HPDE6-E6E7 (cell line): Measurements from ENCODE around the gene LENEP.

Source experiments
- DNase-seq: peaks from one replicate; pipeline ENCODE4 v3.0.0; 2011; ENCODE audit warnings: missing footprints; ENCODE audit errors: extremely low spot score

Gene LENEP

DNA sequence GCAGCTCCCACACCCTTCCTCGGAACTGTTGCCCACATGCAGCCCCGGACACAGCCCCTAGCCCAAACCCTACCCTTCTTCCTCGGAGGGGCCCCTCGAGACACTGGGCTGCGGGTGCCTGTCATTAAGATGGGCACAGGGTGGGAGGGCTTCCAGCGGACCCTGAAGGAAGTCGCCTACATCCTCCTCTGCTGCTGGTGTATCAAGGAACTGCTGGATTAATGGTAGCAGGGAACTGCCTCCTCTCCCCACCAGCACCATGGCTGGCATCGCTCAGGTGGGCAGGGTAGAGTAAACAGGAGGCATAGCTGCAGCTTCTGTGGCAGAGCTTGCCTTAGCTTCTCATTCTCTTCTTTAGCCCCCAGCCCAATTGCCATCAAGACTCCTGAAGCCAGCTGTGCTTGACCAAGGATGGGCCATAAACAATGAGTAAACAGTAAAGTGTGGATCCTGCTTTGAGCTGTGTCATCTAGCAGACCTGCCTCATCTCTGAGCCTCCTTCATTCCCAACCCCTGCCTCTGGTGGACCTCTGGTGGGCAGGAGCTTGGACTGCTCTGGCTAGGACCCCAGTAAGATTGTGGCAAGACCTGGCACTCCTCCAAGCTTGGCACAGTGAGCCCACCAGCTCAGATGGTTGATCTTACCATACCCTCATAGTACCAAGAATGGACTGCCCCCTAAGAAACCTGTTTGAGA, at the start of gene LENEP:
TSS of gene LENEP (plus strand) at position 15 of the 697 bp plus-strand sequence. CDS start at position 37, 22 bp downstream.
- DNase-seq = no peak

DNA sequence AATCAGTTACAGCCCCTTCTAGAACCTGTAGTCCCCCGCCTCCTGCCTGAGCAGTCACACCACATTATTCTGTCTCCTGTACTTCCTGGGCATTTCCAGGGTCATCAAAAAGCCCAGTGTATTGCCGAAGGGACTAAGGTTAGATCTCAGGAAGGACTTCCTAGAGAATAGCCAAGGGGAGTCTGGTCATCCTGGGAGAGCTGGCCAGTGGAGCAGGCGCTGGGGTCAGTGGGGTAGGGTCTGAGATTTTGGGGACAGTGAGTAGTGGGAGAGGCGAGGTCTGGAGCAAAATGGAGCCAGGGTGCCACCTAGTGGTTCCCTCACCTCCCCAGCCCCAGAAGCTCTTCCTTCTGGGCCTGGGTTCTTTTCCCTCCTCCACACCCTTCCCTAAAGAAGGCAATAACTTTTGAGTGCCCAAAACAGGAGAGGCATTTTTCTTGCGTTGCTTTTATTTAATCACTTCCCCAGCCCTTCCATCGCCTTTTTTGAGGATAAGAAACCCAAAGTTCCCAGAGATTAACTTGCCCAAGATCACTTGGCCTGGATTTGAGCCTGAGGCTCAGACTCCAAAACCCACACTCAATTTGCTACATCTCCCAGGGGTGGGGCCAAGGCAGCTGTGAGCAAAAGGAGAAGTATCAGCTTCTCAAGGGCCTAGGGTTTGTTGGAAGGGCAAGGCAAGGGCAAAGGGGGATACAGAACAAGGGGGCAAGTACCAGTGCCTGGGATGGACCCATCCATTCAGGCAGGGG, 49.6 kb upstream of the LENEP start:
- no peak for DNase-seq

DNA sequence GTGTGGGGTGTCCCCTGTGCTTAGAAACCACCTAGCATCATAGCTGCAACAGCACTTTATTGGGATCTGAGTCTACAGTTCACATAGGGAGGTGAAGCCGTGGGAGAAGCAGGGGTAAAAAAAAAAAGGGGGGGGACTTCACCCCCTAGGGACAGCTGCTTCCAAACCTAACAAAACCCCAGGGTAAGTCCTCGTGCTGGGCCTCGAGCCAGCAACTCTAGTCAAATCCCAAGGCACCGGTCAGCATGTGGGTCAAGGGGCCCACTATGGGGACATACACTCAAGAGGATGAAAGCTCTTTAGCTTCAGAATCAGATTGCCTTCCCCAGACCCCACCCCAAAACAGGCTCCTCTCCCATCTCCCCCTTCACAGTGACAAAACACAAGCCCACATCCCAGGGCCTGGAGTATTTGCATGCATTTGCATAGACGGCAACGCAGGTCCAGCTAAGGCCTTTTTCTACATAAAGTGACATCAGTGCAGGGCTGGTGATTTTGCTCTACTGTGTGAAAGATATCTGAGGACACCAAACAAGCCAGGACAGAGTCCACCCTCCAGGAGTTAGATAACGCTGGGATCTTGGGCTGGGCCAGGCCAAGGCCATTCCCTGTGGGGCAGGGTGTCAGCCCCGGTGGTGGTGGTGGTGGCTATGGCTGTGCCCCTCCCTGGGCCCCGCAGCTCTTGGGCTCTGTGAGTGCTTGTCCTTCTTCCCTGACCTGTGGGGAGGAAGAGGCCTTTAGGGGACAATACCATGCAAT, 48.8 kb upstream of the LENEP start:
- DNase-seq = no peak

GRCh38 chr1:154945160-154945961, 48.0 kb upstream of the LENEP start:
- DNase-seq = no peak

DNA sequence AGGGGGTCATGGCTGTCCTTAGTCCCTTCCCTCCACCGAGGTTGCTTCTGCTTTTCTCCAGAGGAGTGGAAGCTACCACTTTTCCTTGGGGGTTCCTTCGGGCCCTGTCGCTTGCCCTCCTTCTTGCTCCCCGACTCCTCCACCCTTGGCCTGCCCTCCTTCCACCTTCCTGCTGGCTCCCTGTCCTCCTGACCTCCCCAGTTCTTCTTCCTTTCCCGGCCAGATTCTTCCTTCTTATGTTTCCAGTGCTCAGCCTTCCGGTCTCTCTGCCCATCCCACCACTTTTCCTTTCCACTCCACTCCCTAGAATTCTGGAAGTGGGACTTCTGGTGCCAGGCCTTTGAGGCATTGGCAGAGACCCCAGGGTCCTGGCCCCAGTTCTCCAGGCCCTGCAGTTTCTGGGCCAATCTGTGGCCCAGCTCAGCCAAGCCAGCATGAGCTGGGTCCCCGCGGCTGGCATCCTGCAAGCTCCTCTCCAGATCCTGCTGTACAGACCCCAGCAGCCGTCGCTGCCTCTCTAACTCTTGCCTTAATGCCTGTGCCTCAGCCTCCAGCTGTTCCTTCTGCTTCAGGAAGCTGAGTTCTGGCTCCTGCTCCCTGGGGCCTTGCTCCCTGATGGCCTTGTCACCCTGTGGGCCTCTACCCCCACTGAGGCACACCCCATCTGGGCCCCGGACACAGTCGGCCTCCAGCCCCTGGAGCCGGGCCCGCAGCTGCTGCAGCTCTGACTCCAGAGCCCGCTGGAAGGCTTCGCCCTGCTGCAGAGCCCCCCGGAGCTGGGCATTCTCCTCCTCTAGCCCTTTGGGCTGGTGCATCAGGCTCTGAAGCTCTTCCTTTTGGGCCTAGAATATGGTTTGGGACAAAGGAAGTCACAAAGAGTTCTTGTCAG, 47.2 kb upstream of the LENEP start:
- no peak for DNase-seq

DNA sequence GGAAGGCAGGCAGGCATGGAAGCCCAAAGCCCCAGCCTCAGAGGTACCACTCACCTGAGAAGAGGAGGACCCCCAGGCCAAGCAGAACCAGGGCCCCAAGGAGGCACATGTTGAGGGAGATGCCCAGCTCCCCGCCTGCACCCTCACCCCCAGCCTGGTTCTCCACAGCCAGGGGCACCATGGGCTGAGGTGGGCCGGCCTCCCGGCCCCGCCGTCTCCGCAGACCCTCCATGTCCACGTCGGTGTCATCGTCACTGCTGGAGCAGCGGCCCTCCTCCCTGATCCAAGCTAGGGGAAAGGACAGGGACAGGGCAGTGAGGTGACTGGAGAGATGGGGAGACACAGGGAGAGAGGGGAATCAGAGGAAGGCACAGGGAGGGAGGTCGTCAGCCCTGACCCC, 45.3 kb upstream of the LENEP start:
- no peak for DNase-seq

- no peak for DNase-seq
Observed at GRCh38 chr1:154951901-154952657, 41.3 kb upstream of the LENEP start.

DNA sequence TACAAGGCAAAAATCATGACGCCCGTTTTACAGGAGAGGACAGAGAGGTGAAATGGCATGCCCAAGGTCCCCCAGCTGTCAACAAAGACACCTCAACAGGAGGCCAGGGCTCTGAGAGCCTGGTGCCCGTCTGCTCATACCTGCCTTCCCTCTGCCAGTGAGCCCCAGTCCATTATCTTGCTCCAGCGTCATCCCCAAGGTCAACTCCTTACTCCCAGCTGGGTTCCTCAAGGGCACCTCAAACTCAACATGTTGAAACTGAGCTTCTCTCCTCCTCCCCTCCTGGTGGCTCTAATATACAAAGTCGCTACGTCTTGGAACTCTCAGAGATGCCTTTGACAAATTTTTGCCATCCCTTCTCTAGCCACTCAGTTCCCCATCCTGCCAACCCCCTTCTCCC, 40.7 kb upstream of the LENEP start:
- no peak for DNase-seq

DNA sequence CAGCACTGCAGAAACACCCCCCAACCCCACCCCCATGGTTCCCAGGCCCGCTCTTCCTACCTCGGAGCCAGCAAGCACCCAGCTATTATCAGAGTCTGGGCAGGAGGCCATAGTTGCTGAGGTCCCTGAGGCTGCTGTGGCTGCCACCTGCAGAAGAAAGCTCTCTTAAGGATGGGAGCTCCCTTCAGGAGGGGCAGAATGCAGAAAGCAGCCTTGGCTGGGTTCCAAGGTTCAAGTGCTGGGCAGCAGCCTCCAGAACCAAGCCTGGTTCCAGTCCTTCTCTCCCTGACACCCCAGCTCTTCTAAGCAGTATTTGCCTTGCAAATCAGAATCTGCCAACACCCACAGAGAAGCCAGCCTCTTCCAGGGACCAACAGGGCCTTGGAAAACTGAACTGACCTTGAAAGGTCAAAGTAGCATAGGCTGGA, 39.8 kb upstream of the LENEP start:
- no peak for DNase-seq

DNA sequence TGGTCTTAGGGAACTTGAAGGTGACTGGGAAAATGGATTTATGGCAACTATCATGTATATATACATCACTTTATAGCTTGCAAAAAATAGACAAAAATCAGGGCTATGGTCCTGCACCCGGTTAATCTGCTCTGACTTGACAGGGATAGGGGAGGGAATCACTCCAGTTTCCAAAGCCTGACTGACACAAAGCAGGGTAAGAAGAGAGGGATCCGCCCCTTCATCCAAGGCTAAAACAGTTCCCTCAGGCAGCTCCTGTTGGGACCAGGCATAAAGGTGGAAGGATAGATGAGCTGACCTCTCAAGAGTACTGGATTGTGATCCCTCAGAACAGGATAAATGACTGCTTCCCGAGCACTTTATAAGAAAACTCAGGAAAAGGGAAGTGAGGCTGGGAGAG, 38.8 kb upstream of the LENEP start:
- DNase-seq = no peak

DNA sequence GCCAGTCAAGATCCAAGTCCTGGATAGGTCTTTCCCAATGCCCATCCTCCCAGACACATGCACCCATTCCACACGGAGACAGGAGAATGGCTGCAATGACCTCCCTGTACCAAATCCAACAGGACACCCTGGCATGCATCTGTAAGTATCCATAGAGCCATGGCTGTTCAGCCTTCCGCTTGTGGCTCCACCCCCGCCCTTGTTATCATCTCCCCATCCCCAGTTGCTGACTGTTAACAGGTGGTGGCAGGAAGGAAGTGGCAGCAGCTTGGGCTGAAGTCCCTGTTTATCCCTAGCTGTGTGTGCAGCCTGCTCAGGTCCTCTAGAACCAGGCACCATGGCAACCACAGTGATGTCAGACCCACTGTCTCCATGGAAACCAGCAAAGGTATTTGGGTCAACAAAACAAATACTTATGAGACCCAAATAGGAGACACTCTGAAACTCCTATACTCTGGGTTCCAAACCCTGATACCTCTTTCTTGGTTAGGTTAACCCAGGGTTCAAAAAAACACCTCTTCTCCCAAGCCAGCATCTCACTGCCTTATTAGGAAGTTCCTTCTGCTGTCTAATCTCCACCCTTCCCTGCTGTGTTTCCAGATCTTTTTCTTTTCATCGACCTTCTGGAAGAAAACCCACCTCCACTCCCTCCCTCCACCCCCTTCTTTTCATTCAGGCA, 38.2 kb upstream of the LENEP start:
- no peak for DNase-seq

DNA sequence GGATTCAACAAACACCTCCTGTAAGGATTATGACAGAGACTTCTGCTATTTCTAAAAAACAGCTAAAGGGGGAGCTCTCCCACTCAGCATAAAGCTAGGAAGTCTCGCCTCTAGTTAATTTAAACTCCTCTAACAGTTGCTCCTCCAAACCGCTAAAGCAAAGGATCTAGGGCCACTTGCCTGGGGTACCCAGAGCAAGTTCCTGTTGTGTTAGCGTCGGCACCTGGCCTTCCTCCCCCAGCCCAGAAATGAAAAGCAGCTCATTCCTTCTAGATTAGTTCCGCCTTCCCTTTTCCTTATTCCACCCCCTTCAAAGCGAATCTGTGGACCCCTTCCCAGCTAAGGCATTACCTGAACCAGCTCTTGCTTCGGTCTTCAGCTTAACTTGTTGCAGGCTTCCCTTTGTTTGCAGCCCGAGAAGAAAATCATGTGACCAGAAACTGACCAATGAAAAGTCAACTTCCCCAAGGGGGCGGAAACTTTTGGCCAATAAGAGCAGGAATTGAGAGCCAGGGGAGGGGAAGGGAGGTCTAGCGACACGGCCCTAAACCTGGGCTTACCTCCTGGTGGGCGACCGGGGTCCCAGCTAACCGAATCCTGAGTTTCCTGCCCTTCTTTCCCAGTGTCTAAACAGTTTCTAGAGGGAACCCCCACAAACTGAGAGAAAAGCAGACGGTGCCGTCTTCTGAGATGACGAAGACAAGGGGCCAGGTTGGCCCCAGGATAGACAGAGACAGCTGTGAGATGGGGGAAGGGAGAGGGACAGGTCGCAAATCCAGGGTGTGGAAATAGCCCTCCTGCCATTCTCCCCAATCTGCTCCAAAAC, 37.5 kb upstream of the LENEP start, which contains the start of gene PBXIP1:
TSS of gene PBXIP1 (minus strand) at position 382 of the 826 bp plus-strand sequence. CDS start 2,378 bp downstream, outside the sequence.
- DNase-seq = peak; percentile 95

GRCh38 chr1:154956544-154956941, 36.8 kb upstream of the LENEP start:
- DNase-seq = no peak

DNA sequence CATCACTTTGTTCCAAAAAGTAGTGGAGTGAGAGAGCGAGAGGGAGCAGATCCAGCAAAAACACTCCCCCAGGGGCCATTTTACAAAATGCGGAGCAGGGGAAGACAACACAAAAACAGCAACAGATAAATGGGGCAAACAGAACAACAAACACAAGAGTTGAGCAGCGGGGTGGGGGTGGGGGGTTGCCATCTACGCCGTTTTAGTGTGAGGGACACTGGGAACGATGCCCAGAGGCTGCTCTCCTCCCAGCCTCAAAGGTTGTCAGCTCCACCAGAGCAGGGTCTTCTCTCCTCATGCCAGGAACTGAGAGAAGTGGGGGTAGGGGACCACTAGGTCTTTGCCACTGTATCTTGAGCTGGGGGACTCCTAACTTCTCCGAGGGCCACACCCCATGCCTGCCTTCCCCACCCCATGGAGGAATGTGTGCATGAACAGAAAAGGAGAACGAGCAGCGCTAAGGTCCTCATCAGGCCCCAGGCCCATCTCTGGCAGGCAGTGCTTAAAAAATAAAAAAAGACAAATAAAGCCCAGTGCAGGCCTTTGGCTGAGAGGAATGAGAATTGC, 36.2 kb upstream of the LENEP start:
- DNase-seq = no peak

DNA sequence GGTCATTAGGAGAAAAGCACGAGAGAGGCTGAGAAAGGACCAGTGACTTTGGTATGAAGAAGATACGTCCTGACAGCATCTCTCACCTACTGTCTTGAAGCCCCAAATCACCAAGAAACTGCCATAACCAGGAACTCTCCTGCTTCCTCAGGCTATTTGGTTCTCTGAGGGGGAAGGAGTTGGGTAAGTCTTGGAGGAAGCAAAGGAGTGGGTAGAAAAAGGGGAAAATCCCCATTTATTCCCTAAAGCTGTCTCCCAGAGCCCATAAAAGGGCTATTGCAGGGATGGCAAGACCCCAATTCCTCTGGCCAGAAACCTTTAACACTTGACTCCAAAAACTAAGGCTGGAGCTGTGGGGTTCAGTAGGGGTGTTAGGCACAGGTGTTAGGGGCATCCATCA, 35.4 kb upstream of the LENEP start:
- no peak for DNase-seq

GRCh38 chr1:154958681-154959425, 34.5 kb upstream of the LENEP start:
- no peak for DNase-seq

GRCh38 chr1:154959426-154959780, 34.0 kb upstream of the LENEP start:
- DNase-seq = no peak
